ENCODE results near the gene ZFP36L2. TPM values are rescaled to one million over a fixed set of nuclear protein-coding genes. Genes with fewer than 3 reads are reported as not detected.
A peak's percentile ranks its signal among the peaks of the same experiment; 100 is the strongest.

The ZFP36L2 gene
- total RNA-seq, 1 donor from 2014 or later, result 222 TPM

DNA sequence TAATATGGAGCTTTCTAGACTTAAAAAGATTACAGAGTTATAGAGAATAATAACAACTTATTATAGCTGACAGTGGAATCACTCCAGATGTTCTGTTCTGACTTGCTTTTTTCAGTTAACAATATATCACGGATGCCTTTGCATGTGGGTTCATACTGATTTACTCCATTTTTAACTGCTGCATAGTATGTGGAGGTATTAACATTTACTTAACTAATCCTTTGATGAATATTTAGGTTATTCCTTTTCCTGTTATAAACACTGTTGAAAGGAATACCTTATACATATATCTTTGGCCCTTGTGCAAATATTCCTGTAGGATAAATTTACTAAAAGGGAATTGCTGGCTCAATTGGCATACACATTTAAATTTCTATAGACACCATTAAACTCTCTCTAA lies 33.1 kb upstream of the ZFP36L2 start:
- Mint-ChIP-seq H3K4me3 (ENCODE audit: low read depth) (no peak overlapping the region), H3K27ac (no peak overlapping the region), H3K9me3 (ENCODE audit: low read depth) (no peaks in the 10 kb centered on the region), H3K27me3 (no peaks in the 10 kb centered on the region), H3K4me1 (ENCODE audit: low read depth) (no peaks in the 10 kb centered on the region), H3K36me3 (ENCODE audit: insufficient read depth) (peaks cover 14% of the 10 kb centered on the region)
- TF ChIP-seq, protein P1, sequence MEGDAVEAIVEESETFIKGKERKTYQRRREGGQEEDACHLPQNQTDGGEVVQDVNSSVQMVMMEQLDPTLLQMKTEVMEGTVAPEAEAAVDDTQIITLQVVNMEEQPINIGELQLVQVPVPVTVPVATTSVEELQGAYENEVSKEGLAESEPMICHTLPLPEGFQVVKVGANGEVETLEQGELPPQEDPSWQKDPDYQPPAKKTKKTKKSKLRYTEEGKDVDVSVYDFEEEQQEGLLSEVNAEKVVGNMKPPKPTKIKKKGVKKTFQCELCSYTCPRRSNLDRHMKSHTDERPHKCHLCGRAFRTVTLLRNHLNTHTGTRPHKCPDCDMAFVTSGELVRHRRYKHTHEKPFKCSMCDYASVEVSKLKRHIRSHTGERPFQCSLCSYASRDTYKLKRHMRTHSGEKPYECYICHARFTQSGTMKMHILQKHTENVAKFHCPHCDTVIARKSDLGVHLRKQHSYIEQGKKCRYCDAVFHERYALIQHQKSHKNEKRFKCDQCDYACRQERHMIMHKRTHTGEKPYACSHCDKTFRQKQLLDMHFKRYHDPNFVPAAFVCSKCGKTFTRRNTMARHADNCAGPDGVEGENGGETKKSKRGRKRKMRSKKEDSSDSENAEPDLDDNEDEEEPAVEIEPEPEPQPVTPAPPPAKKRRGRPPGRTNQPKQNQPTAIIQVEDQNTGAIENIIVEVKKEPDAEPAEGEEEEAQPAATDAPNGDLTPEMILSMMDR (IDR thresholded peaks at IDR 0.05; ENCODE audit: unreplicated experiment), result no peak
- no peak for DNase-seq (ENCODE audit: low spot score, unreplicated experiment)

DNA sequence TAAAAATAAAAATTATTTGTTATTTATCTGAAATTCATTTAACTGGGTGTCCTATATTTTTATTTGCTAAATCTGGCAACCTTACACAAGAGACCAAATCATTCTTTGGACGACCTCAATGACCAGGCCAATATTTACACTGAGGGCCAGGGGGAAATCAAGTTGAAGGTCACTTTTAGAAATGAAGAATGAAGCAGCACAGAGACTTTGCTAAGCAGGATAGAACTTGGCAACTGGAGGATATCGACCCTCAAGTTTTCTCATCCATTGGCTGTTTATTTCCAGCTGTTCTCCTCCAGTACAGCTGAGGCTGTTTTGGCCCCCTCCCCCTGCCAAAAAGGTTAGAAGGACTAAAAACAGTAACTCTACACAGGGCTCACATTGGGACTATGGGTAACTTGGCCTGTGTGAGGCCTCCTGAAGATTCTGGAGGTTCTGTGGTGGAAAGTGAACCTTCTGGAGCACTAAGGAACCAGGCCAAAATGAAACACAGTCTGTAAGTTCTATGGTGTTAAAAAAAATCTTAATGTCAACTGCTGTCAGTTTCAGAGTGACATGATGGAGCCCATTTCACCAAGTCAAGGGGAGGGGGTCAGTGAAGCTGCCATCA lies 32.2 kb upstream of the ZFP36L2 start:
- Mint-ChIP-seq H3K27ac (no peak overlapping the region), H3K36me3 (ENCODE audit: insufficient read depth) (peaks cover 15% of the 10 kb centered on the region), H3K27me3 (no peaks in the 10 kb centered on the region), H3K4me1 (ENCODE audit: low read depth) (no peaks in the 10 kb centered on the region), H3K4me3 (ENCODE audit: low read depth) (no peak overlapping the region), H3K9me3 (ENCODE audit: low read depth) (no peaks in the 10 kb centered on the region)
- no peak for DNase-seq (ENCODE audit: low spot score, unreplicated experiment)
- TF ChIP-seq, protein P1 (IDR thresholded peaks at IDR 0.05; ENCODE audit: unreplicated experiment), result no peak

DNA sequence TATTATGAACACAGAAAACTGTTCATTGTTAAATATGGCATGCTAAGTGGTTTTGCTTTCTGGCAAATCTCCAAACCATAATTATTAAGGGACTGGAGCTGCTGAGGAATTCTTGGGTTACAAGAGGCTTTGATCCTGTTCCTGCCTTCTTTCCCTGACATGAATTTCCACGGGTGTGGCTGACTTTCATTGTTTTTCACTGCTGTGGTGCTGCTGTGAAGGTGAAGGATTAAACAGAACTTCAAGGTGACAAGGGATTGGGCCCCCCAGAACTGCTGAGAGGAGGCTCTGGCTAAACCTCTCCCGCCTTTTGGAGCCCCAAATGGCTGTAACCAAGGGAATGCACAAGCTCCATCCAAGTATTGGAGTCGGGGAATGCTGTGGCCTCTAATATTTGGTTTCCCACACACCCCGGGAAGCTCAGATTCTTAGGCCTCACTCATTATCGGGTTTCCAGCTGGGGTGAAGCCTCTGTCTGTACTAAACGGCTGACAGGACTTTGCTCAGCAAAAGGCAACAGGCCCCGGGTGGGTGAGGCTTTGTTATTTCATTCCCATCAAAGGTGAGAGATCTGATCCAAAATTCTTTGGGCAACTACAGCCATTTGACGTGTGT lies 29.0 kb upstream of the ZFP36L2 start:
- Mint-ChIP-seq H3K4me3 (ENCODE audit: low read depth) (no peak overlapping the region), H3K36me3 (ENCODE audit: insufficient read depth) (peaks cover 10% of the 10 kb centered on the region), H3K9me3 (ENCODE audit: low read depth) (no peaks in the 10 kb centered on the region), H3K27ac (no peak overlapping the region), H3K4me1 (ENCODE audit: low read depth) (peaks cover 3% of the 10 kb centered on the region), H3K27me3 (no peaks in the 10 kb centered on the region)
- TF ChIP-seq, protein P1 (IDR thresholded peaks at IDR 0.05; ENCODE audit: unreplicated experiment), result no peak
- no peak for DNase-seq (ENCODE audit: low spot score, unreplicated experiment)

DNA sequence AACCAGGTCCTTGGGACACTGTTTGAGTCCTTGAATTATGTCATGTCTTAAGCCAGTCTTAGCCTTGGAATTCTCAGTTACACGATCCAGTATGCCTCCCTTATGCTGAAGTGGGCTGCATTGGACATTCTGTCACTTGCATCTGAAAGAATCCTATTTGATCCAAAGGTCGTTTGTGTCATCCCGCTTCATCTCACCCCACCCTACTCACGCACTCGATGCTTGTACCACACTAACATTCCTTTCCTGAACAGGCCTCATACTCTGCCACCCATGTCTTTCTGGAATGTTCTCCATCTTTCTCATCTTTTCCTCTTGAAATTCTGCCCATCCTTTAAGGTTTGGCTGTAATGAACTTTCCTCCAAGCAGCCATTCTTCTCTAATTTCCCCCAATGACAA lies 27.9 kb upstream of the ZFP36L2 start:
- H3K27ac Mint-ChIP-seq, result no peak overlapping the region
- peaks cover 3% of the 10 kb centered on the region for H3K4me1 Mint-ChIP-seq (ENCODE audit: low read depth)
- peaks cover 12% of the 10 kb centered on the region for H3K36me3 Mint-ChIP-seq (ENCODE audit: insufficient read depth)

DNA sequence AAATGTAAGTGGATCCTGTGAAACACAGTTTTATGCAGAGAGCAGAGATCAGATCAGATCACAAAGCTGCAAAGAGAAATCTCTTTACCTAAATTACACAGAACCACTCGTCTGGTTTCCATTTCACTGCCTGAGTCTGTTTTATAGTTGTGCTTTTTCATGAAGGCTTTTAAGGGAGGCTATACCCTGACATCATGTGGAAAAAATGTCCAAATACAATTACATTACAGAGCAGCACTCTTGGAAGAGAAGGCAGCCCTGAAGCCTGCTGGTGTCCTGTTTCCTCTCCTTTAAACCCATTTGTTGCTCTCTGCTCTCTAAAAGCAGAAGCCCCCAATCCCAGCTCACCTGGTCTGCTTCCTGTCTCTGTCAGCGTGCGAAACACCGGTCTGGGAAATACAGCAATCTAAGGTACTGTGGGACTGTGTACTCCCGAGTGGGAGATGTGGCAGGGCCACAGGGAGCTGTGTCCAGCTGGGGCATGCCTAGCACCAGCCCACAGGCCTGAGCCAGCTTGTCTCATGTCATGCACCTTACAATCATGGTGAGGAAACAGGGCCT lies 24.8 kb upstream of the ZFP36L2 start:
- DNase-seq (ENCODE audit: low spot score, unreplicated experiment), result no peak
- Mint-ChIP-seq H3K4me3 (ENCODE audit: low read depth) (no peak overlapping the region), H3K4me1 (ENCODE audit: low read depth) (peaks cover 3% of the 10 kb centered on the region), H3K27me3 (no peaks in the 10 kb centered on the region), H3K27ac (peak overlapping the region; percentile 6), H3K9me3 (ENCODE audit: low read depth) (no peaks in the 10 kb centered on the region), H3K36me3 (ENCODE audit: insufficient read depth) (peaks cover 8% of the 10 kb centered on the region)
- TF ChIP-seq, protein P1 (IDR thresholded peaks at IDR 0.05; ENCODE audit: unreplicated experiment), result no peak

More for the DNA sequence above, 27.9 kb upstream of the ZFP36L2 start:
- TF ChIP-seq, protein P1 (IDR thresholded peaks at IDR 0.05; ENCODE audit: unreplicated experiment), result no peak
- Mint-ChIP-seq H3K9me3 (ENCODE audit: low read depth) (no peaks in the 10 kb centered on the region), H3K27me3 (no peaks in the 10 kb centered on the region), H3K4me3 (ENCODE audit: low read depth) (no peak overlapping the region)
- no peak for DNase-seq (ENCODE audit: low spot score, unreplicated experiment)
